Right lobe of liver (tissue), 4 donors: ENCODE results near the gene SART1.

ENCODE experiments used
- POLR2A ChIP-seq: fragments of 450-650 bp; IDR thresholded peaks from one replicate; pipeline ENCODE4 v1.6.1; 2017; ENCODE audit warnings: antibody characterized with exemption, mild to moderate bottlenecking
- TF ChIP-seq, protein P1 (sequence below), 4 donors: fragments of 200-600 bp in 3 of 4; fragments of 450-650 bp in 1 of 4; IDR thresholded peaks; one replicate each; pipeline versions ENCODE4 v1.5.1 to v1.8.0; 2016 to 2022; ENCODE audit warnings: antibody characterized with exemption in 4 of 4, mild to moderate bottlenecking in 2 of 4
- donor health status: DM: no; HTN: no; CAD: no.
- donor health status: DM: no; HTN: no; CAD: no.
- donor health status: DM: no; HTN: yes; CAD: no.

DNA sequence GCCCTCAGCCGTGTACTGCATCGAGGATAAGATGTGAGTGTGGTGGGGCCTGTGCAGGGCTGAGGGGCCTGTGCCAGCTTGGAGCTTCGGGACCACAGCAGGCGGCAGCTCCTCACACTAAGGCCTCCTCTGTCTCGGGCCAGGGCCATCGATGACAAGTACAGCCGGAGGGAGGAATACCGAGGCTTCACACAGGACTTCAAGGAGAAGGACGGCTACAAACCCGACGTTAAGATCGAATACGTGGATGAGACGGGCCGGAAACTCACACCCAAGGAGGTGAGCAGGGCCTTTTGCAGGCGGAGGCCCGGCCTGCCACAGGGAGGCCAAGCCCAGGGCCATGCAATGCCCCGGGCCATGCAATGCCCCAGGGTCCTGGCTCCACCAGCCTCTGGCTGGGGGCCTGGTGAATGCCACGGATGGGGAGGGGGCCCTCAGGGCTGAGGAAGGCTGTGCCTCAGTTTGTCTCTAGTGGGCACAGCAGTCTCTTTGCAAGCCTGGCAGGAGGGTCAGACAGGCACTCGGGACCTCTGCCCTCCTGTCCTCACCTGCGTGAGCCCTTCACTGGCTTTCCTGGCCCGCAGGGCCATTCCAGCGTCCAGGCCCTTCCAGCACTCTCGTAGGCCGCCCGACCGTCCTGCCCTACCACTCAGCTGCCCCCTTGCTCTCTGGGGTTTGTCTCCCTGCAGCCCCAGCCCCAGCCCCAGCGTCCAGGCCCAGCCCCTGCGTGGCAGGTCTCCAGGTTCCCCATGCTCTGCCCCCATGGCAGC, 16.3 kb downstream of the SART1 start:
- TF ChIP-seq, protein P1, sequence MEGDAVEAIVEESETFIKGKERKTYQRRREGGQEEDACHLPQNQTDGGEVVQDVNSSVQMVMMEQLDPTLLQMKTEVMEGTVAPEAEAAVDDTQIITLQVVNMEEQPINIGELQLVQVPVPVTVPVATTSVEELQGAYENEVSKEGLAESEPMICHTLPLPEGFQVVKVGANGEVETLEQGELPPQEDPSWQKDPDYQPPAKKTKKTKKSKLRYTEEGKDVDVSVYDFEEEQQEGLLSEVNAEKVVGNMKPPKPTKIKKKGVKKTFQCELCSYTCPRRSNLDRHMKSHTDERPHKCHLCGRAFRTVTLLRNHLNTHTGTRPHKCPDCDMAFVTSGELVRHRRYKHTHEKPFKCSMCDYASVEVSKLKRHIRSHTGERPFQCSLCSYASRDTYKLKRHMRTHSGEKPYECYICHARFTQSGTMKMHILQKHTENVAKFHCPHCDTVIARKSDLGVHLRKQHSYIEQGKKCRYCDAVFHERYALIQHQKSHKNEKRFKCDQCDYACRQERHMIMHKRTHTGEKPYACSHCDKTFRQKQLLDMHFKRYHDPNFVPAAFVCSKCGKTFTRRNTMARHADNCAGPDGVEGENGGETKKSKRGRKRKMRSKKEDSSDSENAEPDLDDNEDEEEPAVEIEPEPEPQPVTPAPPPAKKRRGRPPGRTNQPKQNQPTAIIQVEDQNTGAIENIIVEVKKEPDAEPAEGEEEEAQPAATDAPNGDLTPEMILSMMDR (IDR thresholded peaks at IDR 0.05), result no peak
- TF ChIP-seq POLR2A, result no peak
